ENCODE data around the gene KRTAP10-5. TPM values are rescaled to one million over a fixed set of nuclear protein-coding genes. Genes with fewer than 3 reads are reported as not detected.
A peak's percentile ranks its signal among the peaks of the same experiment; 100 is the strongest.

The KRTAP10-5 gene
- total and polyA plus RNA-seq, 9 of the 15 experiments (the other 6 are each of a cell fraction or from before 2014, with no cell fraction given), result not detected

DNA sequence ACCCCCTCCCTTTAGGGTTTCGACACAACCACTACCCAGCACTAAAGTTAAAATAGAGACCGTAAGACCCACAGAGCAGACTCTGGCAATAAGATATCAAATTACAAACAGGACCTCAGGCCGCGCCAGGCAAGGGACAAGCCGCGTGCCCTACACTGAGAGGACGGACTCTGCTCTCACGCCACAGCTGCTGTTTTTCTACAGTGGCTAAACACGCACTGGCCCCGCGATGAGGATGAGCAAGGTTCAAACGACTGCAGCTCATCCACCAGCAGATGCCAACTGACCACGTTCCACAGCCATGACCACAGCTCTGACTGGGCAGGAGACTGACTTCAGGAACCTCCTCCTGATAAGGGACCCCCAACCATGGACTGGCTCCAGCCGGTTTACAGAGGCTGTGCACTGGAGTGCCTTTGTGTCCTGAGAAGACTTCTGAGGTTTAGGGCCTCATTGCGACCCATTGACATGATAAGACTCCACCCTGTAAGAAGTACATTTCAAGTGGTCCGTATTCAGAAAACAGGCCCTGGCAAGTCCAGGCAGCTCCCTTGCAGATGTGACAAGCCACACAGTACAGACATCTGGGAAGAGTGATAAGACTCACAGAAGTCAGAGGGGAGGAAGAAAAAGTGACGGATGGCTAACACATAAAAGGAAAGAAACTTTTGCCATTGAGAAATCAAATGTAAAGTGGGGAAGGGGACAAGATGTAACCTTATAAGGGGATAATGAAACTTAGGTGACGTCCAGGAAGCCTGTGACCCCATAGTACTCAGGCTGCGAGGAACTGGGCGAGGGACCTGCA lies 13.4 kb upstream of the KRTAP10-5 start (continued):
- TF ChIP-seq, protein P1, sequence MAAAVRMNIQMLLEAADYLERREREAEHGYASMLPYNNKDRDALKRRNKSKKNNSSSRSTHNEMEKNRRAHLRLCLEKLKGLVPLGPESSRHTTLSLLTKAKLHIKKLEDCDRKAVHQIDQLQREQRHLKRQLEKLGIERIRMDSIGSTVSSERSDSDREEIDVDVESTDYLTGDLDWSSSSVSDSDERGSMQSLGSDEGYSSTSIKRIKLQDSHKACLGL (CRISPR knock-in tag; IDR thresholded peaks at IDR 0.05; ENCODE audit: borderline replicate concordance, poor library complexity, severe bottlenecking), result no peak
- TF ChIP-seq HMG20A (CRISPR knock-in tag; conservative IDR thresholded peaks at IDR 0.05) (no peak), NFE2L1 (tag; IDR thresholded peaks at IDR 0.05; ENCODE audit: borderline replicate concordance, low read depth) (peak; percentile 22; the same call in 1 of the 2 replicates), ZNF316 (IDR thresholded peaks at IDR 0.05) (no peak), CBX1 (IDR thresholded peaks at IDR 0.05; ENCODE audit: low read depth) (no peak), PHB (CRISPR knock-in tag; IDR thresholded peaks at IDR 0.05) (peak; percentile 44; the same call in 1 of the 2 replicates), POLR2B (IDR thresholded peaks at IDR 0.05; ENCODE audit: low read depth, partially characterized antibody) (no peak), ZFP1 (CRISPR knock-in tag; IDR thresholded peaks at IDR 0.05) (0 out of 2 replicates have a peak, but pooled peaks have one; percentile 7), ESRRB (CRISPR knock-in tag; IDR thresholded peaks at IDR 0.05; ENCODE audit: borderline replicate concordance) (no peak), RAD51 (IDR thresholded peaks at IDR 0.05; ENCODE audit: borderline replicate concordance, low read depth) (no peak), TAF15 (IDR thresholded peaks at IDR 0.05; ENCODE audit: low read depth, low read length) (no peak), HDAC2 (IDR thresholded peaks at IDR 0.05) (peak; percentile 75), ZNF766 (CRISPR knock-in tag; conservative IDR thresholded peaks at IDR 0.05) (peak; percentile 92), NR2F6 (CRISPR knock-in tag; IDR thresholded peaks at IDR 0.05) (no peak), TOE1 (IDR thresholded peaks at IDR 0.05; ENCODE audit: borderline replicate concordance) (no peak; the same call in 1 of the 2 replicates), TOE1 (CRISPR knock-in tag; IDR thresholded peaks at IDR 0.05; ENCODE audit: borderline replicate concordance, low read depth) (no peak), SREBF2 (CRISPR knock-in tag; IDR thresholded peaks at IDR 0.05) (no peak)
- TF ChIP-seq, protein P2, sequence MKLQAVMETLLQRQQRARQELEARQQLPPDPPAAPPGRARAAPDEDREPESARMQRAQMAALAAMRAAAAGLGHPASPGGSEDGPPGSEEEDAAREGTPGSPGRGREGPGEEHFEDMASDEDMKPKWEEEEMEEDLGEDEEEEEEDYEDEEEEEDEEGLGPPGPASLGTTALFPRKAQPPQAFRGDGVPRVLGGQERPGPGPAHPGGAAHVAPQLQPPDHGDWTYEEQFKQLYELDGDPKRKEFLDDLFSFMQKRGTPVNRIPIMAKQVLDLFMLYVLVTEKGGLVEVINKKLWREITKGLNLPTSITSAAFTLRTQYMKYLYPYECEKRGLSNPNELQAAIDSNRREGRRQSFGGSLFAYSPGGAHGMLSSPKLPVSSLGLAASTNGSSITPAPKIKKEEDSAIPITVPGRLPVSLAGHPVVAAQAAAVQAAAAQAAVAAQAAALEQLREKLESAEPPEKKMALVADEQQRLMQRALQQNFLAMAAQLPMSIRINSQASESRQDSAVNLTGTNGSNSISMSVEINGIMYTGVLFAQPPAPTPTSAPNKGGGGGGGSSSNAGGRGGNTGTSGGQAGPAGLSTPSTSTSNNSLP (IDR thresholded peaks at IDR 0.05; ENCODE audit: borderline replicate concordance, low read depth, low read length), result 0 out of 2 replicates have a peak, but pooled peaks have one; percentile 52
- TF ChIP-seq, protein P3, sequence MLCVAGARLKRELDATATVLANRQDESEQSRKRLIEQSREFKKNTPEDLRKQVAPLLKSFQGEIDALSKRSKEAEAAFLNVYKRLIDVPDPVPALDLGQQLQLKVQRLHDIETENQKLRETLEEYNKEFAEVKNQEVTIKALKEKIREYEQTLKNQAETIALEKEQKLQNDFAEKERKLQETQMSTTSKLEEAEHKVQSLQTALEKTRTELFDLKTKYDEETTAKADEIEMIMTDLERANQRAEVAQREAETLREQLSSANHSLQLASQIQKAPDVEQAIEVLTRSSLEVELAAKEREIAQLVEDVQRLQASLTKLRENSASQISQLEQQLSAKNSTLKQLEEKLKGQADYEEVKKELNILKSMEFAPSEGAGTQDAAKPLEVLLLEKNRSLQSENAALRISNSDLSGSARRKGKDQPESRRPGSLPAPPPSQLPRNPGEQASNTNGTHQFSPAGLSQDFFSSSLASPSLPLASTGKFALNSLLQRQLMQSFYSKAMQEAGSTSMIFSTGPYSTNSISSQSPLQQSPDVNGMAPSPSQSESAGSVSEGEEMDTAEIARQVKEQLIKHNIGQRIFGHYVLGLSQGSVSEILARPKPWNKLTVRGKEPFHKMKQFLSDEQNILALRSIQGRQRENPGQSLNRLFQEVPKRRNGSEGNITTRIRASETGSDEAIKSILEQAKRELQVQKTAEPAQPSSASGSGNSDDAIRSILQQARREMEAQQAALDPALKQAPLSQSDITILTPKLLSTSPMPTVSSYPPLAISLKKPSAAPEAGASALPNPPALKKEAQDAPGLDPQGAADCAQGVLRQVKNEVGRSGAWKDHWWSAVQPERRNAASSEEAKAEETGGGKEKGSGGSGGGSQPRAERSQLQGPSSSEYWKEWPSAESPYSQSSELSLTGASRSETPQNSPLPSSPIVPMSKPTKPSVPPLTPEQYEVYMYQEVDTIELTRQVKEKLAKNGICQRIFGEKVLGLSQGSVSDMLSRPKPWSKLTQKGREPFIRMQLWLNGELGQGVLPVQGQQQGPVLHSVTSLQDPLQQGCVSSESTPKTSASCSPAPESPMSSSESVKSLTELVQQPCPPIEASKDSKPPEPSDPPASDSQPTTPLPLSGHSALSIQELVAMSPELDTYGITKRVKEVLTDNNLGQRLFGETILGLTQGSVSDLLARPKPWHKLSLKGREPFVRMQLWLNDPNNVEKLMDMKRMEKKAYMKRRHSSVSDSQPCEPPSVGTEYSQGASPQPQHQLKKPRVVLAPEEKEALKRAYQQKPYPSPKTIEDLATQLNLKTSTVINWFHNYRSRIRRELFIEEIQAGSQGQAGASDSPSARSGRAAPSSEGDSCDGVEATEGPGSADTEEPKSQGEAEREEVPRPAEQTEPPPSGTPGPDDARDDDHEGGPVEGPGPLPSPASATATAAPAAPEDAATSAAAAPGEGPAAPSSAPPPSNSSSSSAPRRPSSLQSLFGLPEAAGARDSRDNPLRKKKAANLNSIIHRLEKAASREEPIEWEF (CRISPR knock-in tag; IDR thresholded peaks at IDR 0.05), result peak; percentile 93
